CD14-positive monocyte (primary cell): ENCODE measurements around the gene CDK18. TPM values are rescaled to one million over a fixed set of nuclear protein-coding genes. Genes with fewer than 3 reads are reported as not detected.

Experiments
- DNase-seq, 3 donors: peaks; one replicate each; pipeline ENCODE4 v3.0.0-alpha.2; 2011 to 2022
- H2AFZ ChIP-seq: 2 replicates; pipeline ENCODE4 v1.6.0; 2012; ENCODE audit warnings: mild to moderate bottlenecking, low read depth, low read length, inconsistent platforms; ENCODE audit not compliant: insufficient read depth, poor library complexity, severe bottlenecking
- H3K27ac ChIP-seq, 2 donors: 1 replicate in 1 of 2; 2 replicates in 1 of 2; pipeline ENCODE4 v1.5.1; 2012 to 2013; ENCODE audit warnings: low read length in 2 of 2, control low read depth in 1 of 2, inconsistent platforms in 1 of 2, low read depth in 1 of 2, mild to moderate bottlenecking in 1 of 2
- H3K27me3 ChIP-seq, 2 donors: one replicate each; pipeline versions ENCODE4 v1.6.0 to v1.6.1; 2011 to 2013; ENCODE audit warnings: low read length in 2 of 2; ENCODE audit not compliant: control insufficient read depth in 2 of 2, insufficient read depth in 2 of 2
- H3K36me3 ChIP-seq, 2 donors: replicated peaks in 1 of 2; 1 replicate in 1 of 2; 2 replicates in 1 of 2; pipeline versions ENCODE4 v1.5.1 to v1.6.1; 2012 to 2013; ENCODE audit warnings: low read length in 2 of 2, control low read depth in 1 of 2, inconsistent platforms in 1 of 2, mild to moderate bottlenecking in 1 of 2; ENCODE audit not compliant: insufficient read depth in 2 of 2, control insufficient read depth in 1 of 2
- H3K4me1 ChIP-seq, 2 donors: 1 replicate in 1 of 2; 2 replicates in 1 of 2; pipeline versions ENCODE4 v1.5.1 to v1.6.1; 2012 to 2013; ENCODE audit warnings: low read length in 2 of 2, control low read depth in 1 of 2, inconsistent platforms in 1 of 2, mild to moderate bottlenecking in 1 of 2, moderate library complexity in 1 of 2; ENCODE audit not compliant: insufficient read depth in 2 of 2, control insufficient read depth in 1 of 2
- H3K4me2 ChIP-seq: replicated peaks from 2 replicates; pipeline ENCODE3; 2012; ENCODE audit warnings: low read length, moderate library complexity, mild to moderate bottlenecking; ENCODE audit not compliant: poor library complexity, severe bottlenecking; ENCODE audit errors: extremely low read depth
- H3K4me3 ChIP-seq, 3 experiments: fragments of 200-600 bp in 1 of 3; sonication (generic) in 1 of 3; replicated peaks in 1 of 3; 1 replicate in 2 of 3; 2 replicates in 1 of 3; pipeline ENCODE4 v1.5.1; 2011 to 2013; ENCODE audit warnings: low read length in 3 of 3, mild to moderate bottlenecking in 3 of 3, control low read depth in 2 of 3, low read depth in 2 of 3, inconsistent platforms in 1 of 3, moderate library complexity in 1 of 3
- H3K79me2 ChIP-seq: 2 replicates; pipeline ENCODE4 v1.6.0; 2012; ENCODE audit warnings: mild to moderate bottlenecking, control low read depth, inconsistent platforms, low read length, moderate library complexity; ENCODE audit not compliant: insufficient read depth
- H3K9ac ChIP-seq: 2 replicates; pipeline ENCODE4 v1.6.0; 2017; ENCODE audit warnings: low read length, mild to moderate bottlenecking; ENCODE audit not compliant: insufficient read depth, poor library complexity, severe bottlenecking
- H3K9me3 ChIP-seq, 2 donors: replicated peaks in 1 of 2; 1 replicate in 1 of 2; 2 replicates in 1 of 2; pipeline versions ENCODE4 v1.5.1 to v1.6.1; 2012 to 2013; ENCODE audit warnings: low read length in 2 of 2, control low read depth in 1 of 2; ENCODE audit not compliant: control insufficient read depth in 1 of 2, insufficient read depth in 1 of 2
- H4K20me1 ChIP-seq: 2 replicates; pipeline ENCODE4 v1.6.0; 2012; ENCODE audit warnings: mild to moderate bottlenecking, low read length, control low read depth, moderate library complexity; ENCODE audit not compliant: insufficient read depth
- H3K27ac Mint-ChIP-seq, 7 donors: one replicate each; pipeline ENCODE4 v1.8.0; 2020; ENCODE audit warnings: mild to moderate bottlenecking in 7 of 7, mixed read lengths in 7 of 7, moderate library complexity in 6 of 7, inconsistent platforms in 2 of 7
- H3K27me3 Mint-ChIP-seq, 3 donors: one replicate each; pipeline ENCODE4 v1.8.0; 2021 to 2022; ENCODE audit warnings: low read depth in 3 of 3, mild to moderate bottlenecking in 3 of 3, mixed read lengths in 3 of 3, moderate library complexity in 3 of 3, inconsistent platforms in 1 of 3
- H3K36me3 Mint-ChIP-seq, 2 donors: one replicate each; pipeline ENCODE4 v1.8.0; 2020; ENCODE audit warnings: mixed read lengths in 2 of 2, inconsistent platforms in 1 of 2, mild to moderate bottlenecking in 1 of 2
- H3K4me1 Mint-ChIP-seq: one replicate; pipeline ENCODE4 v1.8.0; 2020; ENCODE audit warnings: mild to moderate bottlenecking, mixed read lengths
- H3K4me3 Mint-ChIP-seq, 2 donors: one replicate each; pipeline ENCODE4 v1.8.0; 2020; ENCODE audit warnings: mild to moderate bottlenecking in 2 of 2, mixed read lengths in 2 of 2, moderate library complexity in 1 of 2
- H3K9me3 Mint-ChIP-seq, 7 donors: one replicate each; pipeline ENCODE4 v1.8.0; 2020 to 2022; ENCODE audit warnings: mixed read lengths in 7 of 7, mild to moderate bottlenecking in 6 of 7, moderate library complexity in 6 of 7, inconsistent platforms in 2 of 7
- CTCF ChIP-seq: fragments of 200-600 bp; IDR thresholded peaks from one replicate; pipeline ENCODE4 v1.8.0; 2022; ENCODE audit warnings: antibody characterized with exemption, mild to moderate bottlenecking
- WGBS: methylation state at CpG from one replicate; pipeline ENCODE4 v1.1.5; 2013; ENCODE audit warnings: missing lambda C conversion rate; ENCODE audit not compliant: insufficient coverage; 5-methylcytosine and 5-hydroxymethylcytosine counted together
- intact Hi-C, 2 donors: fragments of 100-400 bp; cut with micrococcal nuclease; formaldehyde crosslinking; loops; one replicate each; pipeline versions ENCODE4 v1.15.0 to v1.15.1; 2023
- polyA plus RNA-seq, 3 donors: library from polyadenylated mRNA; depleted of rRNA in 1 of 3; unstranded in 2 of 3; stranded (reverse) in 1 of 3; fragments of 300-500 nt in 2 of 3; fragments of >200 nt in 1 of 3; fragmentation: Illumina TruSeq in 2 of 3; gene quantifications; 1 replicate in 2 of 3; 2 replicates in 1 of 3; pipeline ENCODE4 v1.2.3, GENCODE V29; 2012 to 2021

The CDK18 gene
- polyA plus RNA-seq, 3 donors: 0.48 to 4.4 (median 0.66) TPM

DNA sequence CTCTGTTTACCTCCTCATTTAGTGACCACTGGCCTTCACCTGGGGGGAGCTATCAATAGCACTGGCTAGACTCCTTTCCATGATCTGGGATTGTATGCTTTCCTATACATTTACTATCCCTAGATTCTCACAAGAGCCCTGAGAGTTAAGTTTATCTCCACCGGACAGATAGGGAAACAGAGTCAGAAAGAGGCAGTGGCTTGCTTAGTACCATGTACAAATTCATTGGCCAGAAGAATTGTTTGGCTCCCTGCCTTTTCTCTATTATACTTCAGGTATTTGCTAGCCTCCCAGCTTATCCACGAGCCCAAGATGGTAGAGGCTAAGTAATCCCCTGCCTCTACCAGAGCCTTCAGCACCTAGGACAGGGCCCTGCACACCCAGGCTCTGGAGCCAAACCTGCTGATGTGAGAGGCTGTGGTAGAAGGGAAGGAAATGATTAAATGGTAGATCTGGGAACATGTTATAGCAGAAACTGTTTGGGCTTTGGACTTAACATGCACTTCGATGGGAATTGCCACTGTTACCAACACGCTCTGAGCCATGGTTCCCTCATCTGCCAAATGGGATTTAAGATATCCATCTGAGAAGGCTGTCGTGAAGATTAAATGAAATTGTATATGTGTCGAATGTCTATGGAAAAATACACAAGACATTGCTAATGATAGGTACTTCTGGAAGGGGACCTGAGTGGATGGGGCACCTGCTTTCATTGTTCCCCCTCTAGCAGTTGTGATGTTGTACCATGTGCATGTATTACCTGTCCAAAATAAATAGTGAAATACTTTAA lies 45.5 kb upstream of the CDK18 start:
- H3K27me3 ChIP-seq: peaks cover 53 to 67% of the 10 kb centered on the region in 2 donors
- H3K36me3 Mint-ChIP-seq: no peaks in the 10 kb centered on the region
- intact Hi-C loops: no loop called here

GRCh38 chr1:205465392-205465791 lies 39.1 kb upstream of the CDK18 start:
- Histone ChIP-seq H3K36me3 (no peaks in the 10 kb centered on the region), H3K4me1 (no peaks in the 10 kb centered on the region), H3K27ac (no peak overlapping the region), H3K79me2 (no peaks in the 10 kb centered on the region), H3K27me3 (peaks cover 17 to 31% of the 10 kb centered on the region in 2 donors), H3K9me3 (no peaks in the 10 kb centered on the region), H2AFZ (no peak overlapping the region), H4K20me1 (no peaks in the 10 kb centered on the region), H3K4me2 (no peak overlapping the region), H3K4me3 (no peak overlapping the region), H3K9ac (no peak overlapping the region)
- 100% methylated on average over 1 of the region's 2 CpGs for WGBS
- intact Hi-C loops: no loop called here
- H3K36me3 Mint-ChIP-seq: no peaks in the 10 kb centered on the region
- no peaks in the 10 kb centered on the region for H3K9me3 Mint-ChIP-seq
- peak overlapping the region in 1 of 7 donors; percentile 26 for H3K27ac Mint-ChIP-seq
- no peak for TF ChIP-seq CTCF
- peaks cover 24 to 30% (median 25%) of the 10 kb centered on the region in 3 donors for H3K27me3 Mint-ChIP-seq
- no peaks in the 10 kb centered on the region for H3K4me1 Mint-ChIP-seq
- no peak for DNase-seq
- H3K4me3 Mint-ChIP-seq: peak overlapping the region in 1 of 2 donors; percentile 40

More for the DNA sequence above, 45.5 kb upstream of the CDK18 start:
- H3K9ac ChIP-seq: no peak overlapping the region
- Mint-ChIP-seq H3K4me1 (peaks cover 6% of the 10 kb centered on the region), H3K27ac (no peak overlapping the region), H3K27me3 (peaks cover 58 to 68% (median 62%) of the 10 kb centered on the region in 3 donors), H3K4me3 (peak overlapping the region in 1 of 2 donors; percentile 70), H3K9me3 (peaks cover 0 to 17% (median 2%) of the 10 kb centered on the region in 7 donors)
- H3K9me3 ChIP-seq: peaks cover 0 to 18% of the 10 kb centered on the region in 2 donors
- no peaks in the 10 kb centered on the region for H3K79me2 ChIP-seq
- H3K4me3 ChIP-seq: no peak overlapping the region
- peaks cover 0 to 8% of the 10 kb centered on the region in 2 donors for H3K4me1 ChIP-seq
- no peaks in the 10 kb centered on the region for H4K20me1 ChIP-seq
- TF ChIP-seq CTCF: no peak
- no peak overlapping the region for H3K4me2 ChIP-seq
- WGBS: 63% methylated on average over 3 of the region's 6 CpGs
- H2AFZ ChIP-seq: no peak overlapping the region
- no peaks in the 10 kb centered on the region for H3K36me3 ChIP-seq
- DNase-seq: no peak
- no peak overlapping the region for H3K27ac ChIP-seq
